Fibroblast of lung (primary cell): ENCODE measurements around the gene CHST11. TPM values are rescaled to one million over a fixed set of nuclear protein-coding genes. Genes with fewer than 3 reads are reported as not detected.
A peak's percentile ranks its signal among the peaks of the same experiment; 100 is the strongest.

Experiments used
- DNase-seq, 2 donors: peaks; one replicate each; pipeline versions ENCODE4 v3.0.0 to v3.0.0-alpha.2; 2010; ENCODE audit warnings: low read depth in 2 of 2
- H2AFZ ChIP-seq: 2 replicates; pipeline ENCODE4 v1.5.1; 2012; ENCODE audit warnings: low read length, control low read depth, inconsistent platforms
- H3K27ac ChIP-seq: 2 replicates; pipeline ENCODE4 v1.5.1; 2011; ENCODE audit warnings: low read length, control low read depth; ENCODE audit not compliant: insufficient read depth
- H3K27me3 ChIP-seq: 2 replicates; pipeline ENCODE4 v1.5.1; 2011; ENCODE audit warnings: mild to moderate bottlenecking, low read length; ENCODE audit not compliant: control insufficient read depth, insufficient read depth
- H3K36me3 ChIP-seq: 2 replicates; pipeline ENCODE4 v1.5.1; 2011; ENCODE audit warnings: low read length; ENCODE audit not compliant: control insufficient read depth, insufficient read depth
- H3K4me1 ChIP-seq: 2 replicates; pipeline ENCODE4 v1.5.1; 2011; ENCODE audit warnings: low read length; ENCODE audit not compliant: control insufficient read depth, insufficient read depth; ENCODE audit errors: extremely low read depth
- H3K4me2 ChIP-seq: 2 replicates; pipeline ENCODE4 v1.5.1; 2011; ENCODE audit warnings: low read length, control low read depth; ENCODE audit not compliant: insufficient read depth; ENCODE audit errors: extremely low read depth
- H3K4me3 ChIP-seq, 4 experiments: fragments of 200-600 bp in 1 of 4; sonication (generic) in 1 of 4; replicated peaks in 1 of 4; 2 replicates each; pipeline ENCODE4 v1.5.1; 2011 to 2016; ENCODE audit warnings: low read length in 4 of 4, low read depth in 3 of 4, mild to moderate bottlenecking in 3 of 4, control low read depth in 2 of 4, inconsistent platforms in 1 of 4, mixed read lengths in 1 of 4; ENCODE audit not compliant: insufficient read depth in 1 of 4; ENCODE audit errors: control extremely low read depth in 1 of 4
- H3K79me2 ChIP-seq: 2 replicates; pipeline ENCODE4 v1.5.1; 2012; ENCODE audit warnings: mild to moderate bottlenecking, low read length, inconsistent platforms; ENCODE audit not compliant: control insufficient read depth, insufficient read depth
- H3K9ac ChIP-seq: 2 replicates; pipeline ENCODE4 v1.5.1; 2011; ENCODE audit warnings: mild to moderate bottlenecking, low read length, control low read depth; ENCODE audit not compliant: insufficient read depth
- H3K9me3 ChIP-seq: 2 replicates; pipeline ENCODE4 v1.5.1; 2012; ENCODE audit warnings: low read depth, low read length; ENCODE audit not compliant: control insufficient read depth, insufficient read depth
- H4K20me1 ChIP-seq: 2 replicates; pipeline ENCODE4 v1.5.1; 2011; ENCODE audit warnings: low read length; ENCODE audit not compliant: control insufficient read depth, insufficient read depth; ENCODE audit errors: extremely low read depth
- EZH2 ChIP-seq: IDR thresholded peaks from 2 replicates; pipeline ENCODE4 v1.5.1; 2012; ENCODE audit warnings: low read length, control low read depth, mild to moderate bottlenecking; ENCODE audit errors: missing control alignments
- polyA plus RNA-seq, 2 donors: library from polyadenylated mRNA; depleted of rRNA in 1 of 2; stranded (reverse) in 1 of 2; unstranded in 1 of 2; fragments of >200 nt; gene quantifications; 2 replicates each; pipeline ENCODE4 v1.2.1, GENCODE V29; 2011 to 2012; ENCODE audit warnings: missing spikeins in 1 of 2
- total RNA-seq: library from RNA; depleted of rRNA; stranded (reverse); fragments of >200 nt; gene quantifications from 2 replicates; pipeline ENCODE4 v1.2.1, GENCODE V29; 2014
- TF ChIP-seq, protein P1 (sequence below), 2 donors: IDR thresholded peaks in 1 of 2; conservative IDR thresholded peaks in 1 of 2; 1 replicate in 1 of 2; 2 replicates in 1 of 2; pipeline ENCODE4 v1.5.1; 2011 to 2012; ENCODE audit warnings: low read length in 2 of 2, control low read depth in 1 of 2, inconsistent platforms in 1 of 2, low read depth in 1 of 2, mild to moderate bottlenecking in 1 of 2

CHST11 gene
- total and polyA plus RNA-seq, 2 donors (not counting 1 experiment from before 2014, with no cell fraction given) = 3.5 to 9.1 TPM

DNA sequence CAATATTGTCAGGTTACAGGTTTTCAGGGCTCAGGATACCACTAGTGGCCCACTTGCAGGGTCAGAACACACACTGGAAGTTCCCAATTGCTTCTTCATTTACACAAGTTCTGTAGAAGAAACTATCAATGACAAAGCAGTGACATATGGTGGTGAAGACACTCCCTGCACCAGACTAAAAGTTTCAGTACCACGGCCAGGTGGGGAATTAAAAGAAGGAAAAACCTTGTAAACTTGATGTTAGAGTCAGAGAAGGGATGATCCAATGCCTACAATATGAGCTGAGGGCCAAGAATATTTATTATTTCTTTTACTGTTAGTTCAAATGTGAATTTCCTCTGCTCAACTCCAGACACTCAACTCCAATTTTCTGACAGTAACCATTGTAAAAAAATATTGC, 31.8 kb upstream of the CHST11 start:
- no peaks in the 10 kb centered on the region for H3K27me3 ChIP-seq
- peaks cover 4% of the 10 kb centered on the region for H3K4me1 ChIP-seq
- no peaks in the 10 kb centered on the region for H3K9me3 ChIP-seq
- no peak overlapping the region for H3K27ac ChIP-seq
- no peak overlapping the region for H2AFZ ChIP-seq
- no peak for TF ChIP-seq EZH2
- H3K4me2 ChIP-seq = no peak overlapping the region
- no peak for DNase-seq
- H4K20me1 ChIP-seq = no peaks in the 10 kb centered on the region
- no peak overlapping the region for H3K9ac ChIP-seq
- no peaks in the 10 kb centered on the region for H3K79me2 ChIP-seq
- no peak overlapping the region for H3K4me3 ChIP-seq
- H3K36me3 ChIP-seq = no peaks in the 10 kb centered on the region

DNA sequence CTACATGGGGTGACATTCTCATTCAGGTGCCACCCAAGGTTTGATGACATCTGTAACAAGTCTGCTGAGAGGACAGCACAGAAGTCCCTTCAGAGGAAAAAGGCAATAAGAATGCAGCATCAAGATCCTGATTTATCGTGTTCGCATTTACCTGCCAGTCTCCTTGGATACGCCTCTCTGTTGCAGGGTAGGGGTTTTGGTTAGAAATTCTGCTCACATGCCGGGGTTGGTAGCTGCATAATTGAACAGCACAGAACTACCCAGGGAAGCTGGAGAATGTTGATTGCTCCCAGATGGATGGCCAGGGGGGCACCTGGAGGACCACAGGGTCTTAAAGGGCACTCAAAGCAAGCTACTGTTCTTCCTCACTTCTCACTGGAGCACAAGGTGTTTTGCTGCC, 31.1 kb upstream of the CHST11 start:
- Histone ChIP-seq H3K9me3 (no peaks in the 10 kb centered on the region), H2AFZ (no peak overlapping the region), H3K9ac (no peak overlapping the region), H3K4me3 (no peak overlapping the region), H3K27me3 (no peaks in the 10 kb centered on the region), H3K27ac (no peak overlapping the region), H3K79me2 (no peaks in the 10 kb centered on the region), H4K20me1 (no peaks in the 10 kb centered on the region), H3K4me2 (no peak overlapping the region), H3K4me1 (peaks cover 4% of the 10 kb centered on the region), H3K36me3 (no peaks in the 10 kb centered on the region)
- no peak for TF ChIP-seq EZH2
- TF ChIP-seq, protein P1, sequence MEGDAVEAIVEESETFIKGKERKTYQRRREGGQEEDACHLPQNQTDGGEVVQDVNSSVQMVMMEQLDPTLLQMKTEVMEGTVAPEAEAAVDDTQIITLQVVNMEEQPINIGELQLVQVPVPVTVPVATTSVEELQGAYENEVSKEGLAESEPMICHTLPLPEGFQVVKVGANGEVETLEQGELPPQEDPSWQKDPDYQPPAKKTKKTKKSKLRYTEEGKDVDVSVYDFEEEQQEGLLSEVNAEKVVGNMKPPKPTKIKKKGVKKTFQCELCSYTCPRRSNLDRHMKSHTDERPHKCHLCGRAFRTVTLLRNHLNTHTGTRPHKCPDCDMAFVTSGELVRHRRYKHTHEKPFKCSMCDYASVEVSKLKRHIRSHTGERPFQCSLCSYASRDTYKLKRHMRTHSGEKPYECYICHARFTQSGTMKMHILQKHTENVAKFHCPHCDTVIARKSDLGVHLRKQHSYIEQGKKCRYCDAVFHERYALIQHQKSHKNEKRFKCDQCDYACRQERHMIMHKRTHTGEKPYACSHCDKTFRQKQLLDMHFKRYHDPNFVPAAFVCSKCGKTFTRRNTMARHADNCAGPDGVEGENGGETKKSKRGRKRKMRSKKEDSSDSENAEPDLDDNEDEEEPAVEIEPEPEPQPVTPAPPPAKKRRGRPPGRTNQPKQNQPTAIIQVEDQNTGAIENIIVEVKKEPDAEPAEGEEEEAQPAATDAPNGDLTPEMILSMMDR (conservative IDR thresholded peaks at IDR 0.05 in 1 of 2, IDR thresholded peaks at IDR 0.05 in 1 of 2; ENCODE audit: low read depth in 1 of 2, low read length in 2 of 2) = no peak
- no peak for DNase-seq

DNA sequence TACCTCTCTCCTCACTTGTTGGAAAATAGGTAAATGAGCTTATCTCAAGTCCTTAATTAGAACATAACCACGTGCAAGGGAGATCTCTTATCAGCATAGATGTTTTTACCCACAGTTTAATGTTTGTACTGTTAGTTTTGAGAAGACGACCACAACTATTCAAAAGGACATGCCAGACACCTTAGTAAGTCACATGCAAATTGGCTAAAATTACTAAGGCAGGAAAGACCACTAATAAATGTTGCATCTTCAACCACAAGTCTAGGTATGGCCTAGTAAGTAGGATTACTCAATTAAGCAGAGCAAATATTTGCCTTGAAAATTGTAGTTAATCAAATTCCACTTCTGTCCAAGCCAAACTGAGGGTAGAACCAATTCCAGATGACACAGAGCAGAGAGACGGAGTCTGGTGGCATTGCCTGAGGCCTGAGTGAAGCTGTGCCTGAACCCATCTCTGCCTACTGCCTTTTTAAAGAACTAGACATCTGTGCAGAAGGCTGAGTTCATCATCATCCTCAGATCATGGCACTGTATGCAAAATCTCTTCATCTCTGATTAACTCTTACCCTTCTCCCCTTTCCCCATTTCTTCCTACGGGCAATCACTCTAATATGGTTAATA, 29.7 kb upstream of the CHST11 start:
- no peak overlapping the region for H3K27ac ChIP-seq
- H3K36me3 ChIP-seq = no peaks in the 10 kb centered on the region
- H2AFZ ChIP-seq = no peak overlapping the region
- no peak overlapping the region for H3K4me2 ChIP-seq
- no peaks in the 10 kb centered on the region for H4K20me1 ChIP-seq
- H3K79me2 ChIP-seq = no peaks in the 10 kb centered on the region
- DNase-seq = peak; percentile 32 to 93
- no peak overlapping the region for H3K4me3 ChIP-seq
- H3K9ac ChIP-seq = no peak overlapping the region
- no peaks in the 10 kb centered on the region for H3K9me3 ChIP-seq
- no peaks in the 10 kb centered on the region for H3K27me3 ChIP-seq
- H3K4me1 ChIP-seq = peaks cover 4% of the 10 kb centered on the region
- TF ChIP-seq, protein P1 (conservative IDR thresholded peaks at IDR 0.05 in 1 of 2, IDR thresholded peaks at IDR 0.05 in 1 of 2; ENCODE audit: low read depth in 1 of 2, low read length in 2 of 2) = no peak
- no peak for TF ChIP-seq EZH2
